GM21526 (cell line): ENCODE data around the gene WDCP.

Experiments
- ATAC-seq: cut with Tn5 transposase; IDR thresholded peaks from one replicate; pipeline ENCODE4 v1.9.1; 2021; ENCODE audit warnings: moderate library complexity; ENCODE audit not compliant: unreplicated experiment, low FRiP score

The WDCP gene

DNA sequence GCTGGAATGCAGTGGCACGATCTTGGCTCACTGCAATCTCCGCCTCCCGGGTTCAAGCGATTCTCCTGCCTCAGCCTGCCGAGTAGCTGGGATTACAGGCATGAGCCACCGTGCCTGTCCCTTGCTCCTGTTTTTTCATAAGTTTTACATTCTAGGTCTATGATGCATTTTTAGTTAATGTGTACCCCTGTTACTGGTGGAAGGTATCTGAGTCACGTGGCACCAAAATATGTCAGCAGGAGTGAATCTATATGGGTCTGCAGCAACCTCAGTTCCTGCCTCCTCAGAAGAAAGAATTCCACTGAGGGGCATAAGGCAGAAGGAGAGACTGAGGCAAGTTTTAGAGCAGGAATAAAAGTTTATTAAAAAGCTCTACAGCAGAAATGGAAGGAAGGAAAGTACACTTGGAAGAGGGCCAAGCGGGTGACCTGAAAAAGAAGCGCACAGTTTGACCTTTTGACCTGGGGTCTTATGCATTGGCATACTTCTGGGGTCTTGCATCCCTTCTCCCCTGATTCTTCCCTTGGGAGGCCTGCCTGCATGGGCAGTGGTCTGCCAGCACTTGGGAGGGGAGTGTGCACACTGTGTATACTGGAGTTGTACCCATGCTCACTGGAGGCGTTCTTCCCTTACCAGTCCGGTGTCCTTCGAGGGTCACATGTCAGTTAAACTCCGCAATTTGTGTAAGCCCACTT, 38.4 kb downstream of the WDCP start:
- ATAC-seq = no peak

DNA sequence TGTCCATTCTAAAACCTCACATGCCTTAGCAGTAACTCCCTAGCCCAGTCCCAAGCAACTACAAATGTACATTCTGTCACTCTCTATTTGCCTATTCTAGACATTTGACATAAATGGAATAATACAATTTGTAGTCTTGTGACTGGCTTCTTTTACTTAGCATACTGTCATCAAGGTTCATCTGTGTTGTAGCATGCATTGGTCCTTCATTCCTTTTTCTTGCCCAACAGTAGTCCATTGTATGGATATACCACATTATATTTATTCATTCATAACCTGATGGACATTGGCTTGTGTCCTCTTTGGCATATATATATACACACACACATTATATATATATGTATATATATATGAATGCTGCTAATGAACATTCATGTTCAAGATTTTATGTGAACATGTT, 39.5 kb downstream of the WDCP start:
- ATAC-seq = no peak

DNA sequence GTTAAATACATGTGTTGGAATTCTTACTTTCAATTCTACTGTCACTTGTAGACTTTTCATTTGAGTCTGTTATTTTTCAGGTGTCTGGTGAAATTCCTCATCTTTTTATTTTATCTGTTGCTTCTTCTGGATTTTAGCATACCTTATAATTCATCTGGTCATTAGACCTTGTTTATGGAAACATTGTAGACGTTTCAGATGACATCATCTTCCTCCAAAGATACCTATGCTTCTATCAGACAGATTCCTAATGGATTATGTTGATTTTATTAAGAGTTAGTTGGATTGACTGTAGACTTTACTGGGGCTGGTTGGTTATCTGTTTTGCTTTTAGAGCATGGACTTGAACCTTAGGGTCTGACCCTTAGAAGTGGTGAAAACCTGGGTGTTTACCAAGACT, 52.6 kb downstream of the WDCP start:
- no peak for ATAC-seq

DNA sequence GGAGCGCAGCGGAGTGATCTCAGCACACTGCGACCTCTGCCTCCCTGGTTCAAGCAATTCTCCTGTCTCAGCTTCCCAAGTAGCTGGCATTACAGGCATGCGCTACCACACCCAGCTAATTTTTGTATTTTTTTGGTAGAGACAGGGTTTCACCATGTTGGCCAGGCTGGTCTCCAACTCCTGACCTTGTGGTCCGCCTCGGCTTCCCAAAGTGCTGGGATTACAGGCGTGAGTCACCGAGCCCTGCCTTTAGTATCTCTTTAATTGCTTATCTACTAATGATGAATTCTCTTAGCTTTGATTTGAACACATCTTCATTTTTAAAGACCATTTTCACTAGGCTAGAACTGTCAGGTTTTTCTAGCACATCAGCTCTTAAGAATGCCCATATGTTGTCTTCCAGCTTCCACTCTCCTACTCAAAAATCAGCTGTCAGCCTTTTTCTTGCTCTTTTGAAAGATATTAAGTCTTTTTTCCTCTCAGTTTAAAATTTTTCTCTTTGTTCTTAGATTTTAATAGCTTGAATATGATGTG, 53.4 kb downstream of the WDCP start:
- ATAC-seq = no peak

DNA sequence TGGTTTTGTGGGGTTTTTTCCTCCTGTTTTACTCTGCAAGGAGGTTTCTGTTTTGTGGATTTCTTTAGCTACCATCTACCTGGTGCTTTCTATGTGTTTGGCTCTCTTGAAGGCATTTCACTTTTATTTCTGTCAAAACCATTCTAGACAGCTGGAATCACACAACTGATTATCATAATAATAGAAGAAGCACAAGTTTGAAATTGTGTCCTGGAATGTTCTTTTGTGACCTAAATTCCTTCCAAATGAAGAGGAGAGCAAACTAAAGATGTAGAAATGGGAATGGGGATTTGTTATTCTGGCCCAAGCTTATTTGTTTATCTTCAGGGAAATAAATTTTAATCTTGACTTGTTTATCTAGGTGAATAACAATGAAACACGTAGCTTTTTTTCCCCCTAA, 54.3 kb downstream of the WDCP start:
- ATAC-seq = no peak

DNA sequence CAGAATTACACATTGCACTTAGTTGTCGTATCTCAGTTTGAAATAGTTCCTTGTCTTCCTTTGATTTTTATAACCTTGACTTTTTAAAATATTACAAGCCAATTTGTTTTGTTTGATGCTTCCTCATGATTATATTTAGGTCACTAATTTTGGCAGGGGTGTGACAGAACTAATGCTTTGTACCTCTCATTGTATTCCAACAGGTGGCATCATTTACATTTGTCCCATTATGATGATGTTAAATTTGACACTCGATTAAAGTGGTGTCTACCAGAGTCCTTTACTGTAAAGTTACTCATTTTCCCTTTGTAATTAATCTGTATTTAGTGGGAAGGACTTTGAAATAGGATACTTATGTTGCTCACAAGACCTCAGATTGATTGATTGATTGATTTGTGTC, 58.8 kb downstream of the WDCP start:
- ATAC-seq = no peak
